ENCODE results near the gene CDKAL1. TPM values are rescaled to one million over a fixed set of nuclear protein-coding genes. Genes with fewer than 3 reads are reported as not detected.

The CDKAL1 gene
- total RNA-seq, 4 donors from 2014 or later, result 11.8 to 21.4 (median 13.8) TPM

DNA sequence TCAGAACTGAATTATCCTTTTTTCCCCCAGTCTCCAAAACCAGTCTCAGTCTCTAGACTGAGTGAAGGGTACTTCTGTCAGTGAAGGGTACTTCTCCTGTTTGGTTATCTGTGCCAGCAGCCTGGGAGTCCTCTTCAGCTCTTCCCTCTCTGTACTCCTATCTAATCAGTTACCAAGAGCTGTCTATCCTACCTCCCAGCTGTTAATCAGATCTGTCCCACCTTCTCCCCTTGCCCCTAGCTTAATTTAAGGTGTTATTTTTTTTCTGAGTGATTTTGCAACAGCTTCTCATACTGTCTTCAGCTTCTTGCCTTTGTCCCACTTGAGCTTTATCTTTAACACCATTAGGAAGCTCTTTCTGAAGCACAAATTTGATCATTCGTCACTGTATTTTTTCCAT, 567.4 kb downstream of the CDKAL1 start:
- TF ChIP-seq, protein P1, sequence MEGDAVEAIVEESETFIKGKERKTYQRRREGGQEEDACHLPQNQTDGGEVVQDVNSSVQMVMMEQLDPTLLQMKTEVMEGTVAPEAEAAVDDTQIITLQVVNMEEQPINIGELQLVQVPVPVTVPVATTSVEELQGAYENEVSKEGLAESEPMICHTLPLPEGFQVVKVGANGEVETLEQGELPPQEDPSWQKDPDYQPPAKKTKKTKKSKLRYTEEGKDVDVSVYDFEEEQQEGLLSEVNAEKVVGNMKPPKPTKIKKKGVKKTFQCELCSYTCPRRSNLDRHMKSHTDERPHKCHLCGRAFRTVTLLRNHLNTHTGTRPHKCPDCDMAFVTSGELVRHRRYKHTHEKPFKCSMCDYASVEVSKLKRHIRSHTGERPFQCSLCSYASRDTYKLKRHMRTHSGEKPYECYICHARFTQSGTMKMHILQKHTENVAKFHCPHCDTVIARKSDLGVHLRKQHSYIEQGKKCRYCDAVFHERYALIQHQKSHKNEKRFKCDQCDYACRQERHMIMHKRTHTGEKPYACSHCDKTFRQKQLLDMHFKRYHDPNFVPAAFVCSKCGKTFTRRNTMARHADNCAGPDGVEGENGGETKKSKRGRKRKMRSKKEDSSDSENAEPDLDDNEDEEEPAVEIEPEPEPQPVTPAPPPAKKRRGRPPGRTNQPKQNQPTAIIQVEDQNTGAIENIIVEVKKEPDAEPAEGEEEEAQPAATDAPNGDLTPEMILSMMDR (IDR thresholded peaks at IDR 0.05), result no peak
- DNase-seq (ENCODE audit: low spot score) (no peak), ATAC-seq (ENCODE audit: low FRiP score) (no peak)

DNA sequence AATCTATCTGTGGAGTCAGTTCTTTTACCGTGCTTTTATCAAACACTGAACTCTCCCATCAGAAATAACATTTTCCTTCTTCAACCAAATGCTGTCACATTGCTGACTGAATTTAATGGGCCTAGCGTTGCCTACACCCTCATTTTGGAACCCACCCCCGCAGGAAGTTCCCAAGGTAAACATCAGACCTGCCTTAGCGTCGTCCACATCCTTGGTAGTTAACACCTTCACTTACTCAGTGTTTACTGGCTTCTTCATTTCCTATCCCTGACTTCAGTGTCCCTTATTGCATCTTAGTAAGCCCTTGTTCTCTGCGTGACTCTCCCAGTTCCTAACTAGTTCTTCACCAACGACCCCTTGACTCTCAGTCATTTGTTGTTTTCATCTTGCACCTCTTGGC, 567.9 kb downstream of the CDKAL1 start:
- TF ChIP-seq, protein P1 (IDR thresholded peaks at IDR 0.05), result no peak
- ATAC-seq (ENCODE audit: low FRiP score), result no peak
- no peak for DNase-seq (ENCODE audit: low spot score)

DNA sequence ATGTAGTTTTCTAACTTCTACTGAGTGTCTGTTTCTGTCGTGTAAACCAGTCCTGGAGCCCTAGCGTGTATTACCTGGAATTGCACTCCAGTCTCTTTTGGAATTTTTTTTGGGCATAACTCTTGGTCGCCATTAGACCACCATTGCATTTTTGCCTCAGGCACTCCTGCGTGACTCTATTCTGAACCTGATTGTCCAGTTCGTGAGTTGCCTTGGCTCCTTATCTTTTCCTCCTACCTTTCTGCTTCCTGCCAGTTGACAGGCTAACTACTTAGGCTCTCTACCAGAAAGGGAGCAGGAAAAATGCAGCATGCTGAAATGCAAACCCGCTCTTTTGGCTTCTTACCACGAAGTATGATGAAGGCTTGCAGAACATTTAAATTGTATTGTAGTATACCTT, 568.4 kb downstream of the CDKAL1 start:
- no peak for ATAC-seq (ENCODE audit: low FRiP score)
- no peak for DNase-seq (ENCODE audit: low spot score)
- TF ChIP-seq, protein P1 (IDR thresholded peaks at IDR 0.05), result no peak

DNA sequence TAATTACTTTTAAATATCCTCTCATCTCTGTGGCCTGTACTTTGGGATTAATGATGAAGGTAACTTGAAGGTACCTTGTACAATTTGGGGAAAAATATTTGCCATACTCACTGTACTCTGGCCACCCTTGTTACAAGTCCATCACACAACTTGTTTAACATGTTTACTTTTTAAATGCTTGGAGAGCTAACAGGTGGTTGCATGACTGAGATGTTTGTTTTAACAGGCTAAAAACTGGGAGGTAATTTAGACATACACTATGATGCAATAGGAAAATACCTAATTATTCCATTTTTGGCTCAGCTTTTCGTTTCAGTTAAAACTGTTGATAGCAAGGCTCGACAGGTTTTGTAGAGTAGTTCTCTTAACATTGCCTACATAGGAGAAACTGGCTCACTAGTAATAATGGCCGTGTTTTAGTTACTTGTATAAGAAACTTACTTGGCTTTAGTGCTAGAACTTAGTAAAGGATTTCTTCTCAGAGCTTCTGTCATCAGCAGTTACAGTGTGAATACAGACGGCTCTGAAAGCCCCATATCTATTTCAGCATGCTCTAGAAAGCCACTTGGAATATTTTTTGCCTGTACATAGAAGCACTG, 569.5 kb downstream of the CDKAL1 start:
- DNase-seq (ENCODE audit: low spot score) (no peak), ATAC-seq (ENCODE audit: low FRiP score) (no peak)
- TF ChIP-seq, protein P1 (IDR thresholded peaks at IDR 0.05), result no peak

DNA sequence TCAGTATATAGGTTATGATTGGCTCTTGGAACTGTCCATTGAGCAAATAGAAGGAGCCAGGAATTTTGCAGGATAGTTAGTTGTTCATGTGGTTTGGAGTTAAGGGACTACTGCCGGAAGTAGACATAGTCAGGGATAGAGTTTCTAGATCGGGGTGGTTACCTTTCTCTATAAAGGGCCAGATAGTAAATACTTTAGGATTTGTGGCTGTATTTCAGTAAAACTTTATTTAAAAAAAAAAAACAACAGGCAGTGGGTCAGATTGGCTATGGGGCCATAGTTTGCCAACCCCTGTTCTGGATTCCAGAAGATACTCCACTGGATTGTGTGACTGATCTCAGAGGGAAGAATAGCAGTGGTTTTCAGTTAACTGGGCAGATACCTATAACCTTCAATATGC, 570.0 kb downstream of the CDKAL1 start:
- ATAC-seq (ENCODE audit: low FRiP score), result no peak
- TF ChIP-seq, protein P1 (IDR thresholded peaks at IDR 0.05), result no peak
- no peak for DNase-seq (ENCODE audit: low spot score)

DNA sequence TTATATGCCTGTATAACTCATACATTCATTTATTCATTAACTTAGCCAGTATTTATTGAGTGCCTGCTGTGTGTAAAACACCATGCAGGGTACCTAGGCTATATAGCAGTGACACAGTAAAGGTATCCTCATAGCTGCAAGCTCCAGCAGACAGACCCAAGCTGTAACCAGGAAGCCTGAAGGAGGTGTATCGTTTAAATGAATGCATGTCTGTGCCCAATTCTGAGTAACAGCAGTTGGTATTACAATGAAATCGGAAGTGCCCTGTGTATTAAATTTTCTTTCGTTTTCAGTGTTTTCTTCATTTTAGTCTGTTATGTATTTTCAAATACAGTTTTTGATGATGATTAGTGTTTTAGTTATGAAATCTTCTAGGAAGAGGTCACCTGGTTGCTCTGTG, 573.5 kb downstream of the CDKAL1 start:
- no peak for ATAC-seq (ENCODE audit: low FRiP score)
- TF ChIP-seq, protein P1 (IDR thresholded peaks at IDR 0.05), result no peak

DNA sequence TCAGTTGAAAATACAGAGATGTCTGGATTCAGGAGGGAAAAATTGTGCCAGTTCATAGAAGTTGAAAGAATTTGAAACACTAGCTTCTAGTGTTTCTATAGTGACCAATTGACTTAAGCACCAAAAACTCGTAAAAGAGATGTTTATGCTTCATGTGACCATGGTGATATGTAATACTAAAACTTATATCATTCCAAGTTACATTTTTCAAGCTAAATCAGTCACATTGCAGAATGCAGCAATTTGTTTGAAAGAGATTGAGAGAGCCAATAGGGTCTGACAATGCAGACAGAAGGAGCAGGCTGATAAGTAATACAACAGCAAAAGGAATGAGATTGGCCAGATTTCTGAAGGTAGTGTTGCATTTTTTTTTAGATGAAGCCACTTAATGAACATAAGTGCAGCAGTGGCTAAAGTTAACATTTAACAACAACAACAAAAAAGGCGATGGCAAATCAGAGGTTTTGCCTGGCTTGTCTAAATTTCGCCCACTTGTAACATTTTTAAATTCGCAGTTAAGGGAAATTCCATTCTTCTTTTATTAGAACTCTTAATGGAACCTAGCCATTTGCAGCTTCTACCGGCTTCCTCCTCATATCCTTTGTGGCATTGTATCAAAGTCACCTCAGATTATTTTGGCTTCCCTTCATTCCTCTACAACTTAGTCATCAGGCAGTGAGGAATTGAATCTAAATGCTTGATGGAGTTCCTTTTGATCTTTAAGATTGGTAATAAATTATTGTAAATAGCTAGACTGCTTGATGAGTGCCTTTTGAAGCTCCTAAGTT, 575.3 kb downstream of the CDKAL1 start:
- DNase-seq (ENCODE audit: low spot score), result no peak
- ATAC-seq (ENCODE audit: low FRiP score), result no peak
- TF ChIP-seq, protein P1 (IDR thresholded peaks at IDR 0.05), result no peak

More for the DNA sequence above, 573.5 kb downstream of the CDKAL1 start:
- DNase-seq (ENCODE audit: low spot score), result no peak

Measured in omental fat pad (tissue), 4 donors.